Heart left ventricle (tissue), 13 donors: ENCODE data around the gene MVK.

Source experiments
- POLR2A ChIP-seq, 2 donors: fragments of 450-650 bp; IDR thresholded peaks; one replicate each; pipeline ENCODE4 v1.6.1; 2017; ENCODE audit warnings: antibody characterized with exemption in 2 of 2, mild to moderate bottlenecking in 2 of 2, moderate library complexity in 2 of 2
- TF ChIP-seq, protein P1 (sequence below), 12 donors: fragments of 200-600 bp; sonication (generic) in 4 of 12; IDR thresholded peaks; one replicate each; pipeline versions ENCODE4 v1.5.0 to v1.8.0; 2018 to 2022; ENCODE audit warnings: antibody characterized with exemption in 12 of 12, mild to moderate bottlenecking in 5 of 12
- donor health status: ischemic (EF 13 %, LVEDD 7.1; RV severe dilation, severe dysfunction).
- donor health status: DM: no; HTN: yes; CAD: no.
- donor health status: DM: no; HTN: no; CAD: no.
- donor health status: ischemic (EF 25% LVEDD 6.9; RV normal size, moderate dysfunction).
- donor health status: ischemic (EF 25% LVEDD 5.7; RV mildly dilated, moderate dysfunction).
- donor health status: ischemic (EF 35%, LVEDD 5.7; RV mildly dilated, moderate dysfunction).
- donor health status: nonischemic (EF 11% LVEDD 7.7; RV severe dilation, severe dysfunction).
- donor health status: DM: yes; HTN: yes; CAD: no.
- donor health status: PGD.
- donor health status: ischemic (EF 29% LVEDD 5.4; RV normal size, mild dysfunction).
- donor health status: nonischemic (EF 23%, LVEDD 6.1; RV moderate dilation, normal function).

DNA sequence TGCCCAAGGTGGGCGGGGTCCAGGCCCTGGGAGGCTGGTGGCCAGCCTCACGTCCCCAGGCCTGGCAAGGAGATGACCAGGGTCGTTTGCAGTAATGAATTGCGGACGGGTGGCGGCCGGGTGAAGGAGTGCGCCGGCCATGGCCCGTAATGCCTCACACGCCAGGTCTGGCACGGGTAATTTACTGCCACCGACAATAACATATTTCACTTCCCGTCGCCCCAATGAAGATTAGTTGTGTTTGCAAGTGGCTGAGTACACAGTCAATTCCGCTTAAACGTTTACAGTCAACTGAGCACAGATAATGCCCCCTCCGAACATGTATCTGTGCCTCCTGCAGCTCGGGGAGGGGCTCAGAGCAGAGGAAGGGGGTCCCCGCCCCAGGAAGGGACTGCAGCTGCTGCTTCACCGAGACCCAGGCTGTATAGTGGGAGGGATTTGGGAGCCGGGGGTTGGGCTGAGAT is 48.3 kb downstream of the MVK start:
- TF ChIP-seq, protein P1, sequence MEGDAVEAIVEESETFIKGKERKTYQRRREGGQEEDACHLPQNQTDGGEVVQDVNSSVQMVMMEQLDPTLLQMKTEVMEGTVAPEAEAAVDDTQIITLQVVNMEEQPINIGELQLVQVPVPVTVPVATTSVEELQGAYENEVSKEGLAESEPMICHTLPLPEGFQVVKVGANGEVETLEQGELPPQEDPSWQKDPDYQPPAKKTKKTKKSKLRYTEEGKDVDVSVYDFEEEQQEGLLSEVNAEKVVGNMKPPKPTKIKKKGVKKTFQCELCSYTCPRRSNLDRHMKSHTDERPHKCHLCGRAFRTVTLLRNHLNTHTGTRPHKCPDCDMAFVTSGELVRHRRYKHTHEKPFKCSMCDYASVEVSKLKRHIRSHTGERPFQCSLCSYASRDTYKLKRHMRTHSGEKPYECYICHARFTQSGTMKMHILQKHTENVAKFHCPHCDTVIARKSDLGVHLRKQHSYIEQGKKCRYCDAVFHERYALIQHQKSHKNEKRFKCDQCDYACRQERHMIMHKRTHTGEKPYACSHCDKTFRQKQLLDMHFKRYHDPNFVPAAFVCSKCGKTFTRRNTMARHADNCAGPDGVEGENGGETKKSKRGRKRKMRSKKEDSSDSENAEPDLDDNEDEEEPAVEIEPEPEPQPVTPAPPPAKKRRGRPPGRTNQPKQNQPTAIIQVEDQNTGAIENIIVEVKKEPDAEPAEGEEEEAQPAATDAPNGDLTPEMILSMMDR (IDR thresholded peaks at IDR 0.05) = no peak
- no peak for TF ChIP-seq POLR2A (IDR thresholded peaks at IDR 0.05)
